ENCODE measurements around the gene ZNF891.

The ZNF891 gene

DNA sequence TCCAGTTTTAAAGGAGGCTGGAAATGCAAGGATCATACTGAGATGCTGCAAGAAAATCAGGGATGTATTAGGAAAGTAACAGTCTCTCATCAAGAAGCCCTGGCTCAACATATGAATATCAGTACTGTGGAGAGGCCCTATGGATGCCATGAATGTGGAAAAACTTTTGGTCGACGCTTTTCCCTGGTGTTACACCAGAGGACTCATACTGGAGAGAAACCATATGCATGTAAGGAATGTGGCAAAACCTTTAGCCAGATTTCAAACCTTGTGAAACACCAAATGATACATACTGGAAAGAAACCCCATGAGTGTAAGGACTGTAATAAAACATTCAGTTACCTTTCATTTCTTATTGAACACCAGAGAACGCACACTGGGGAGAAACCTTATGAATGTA is 24.5 kb downstream of the ZNF891 start:
- H3K4me3 ChIP-seq (ENCODE audit: low read depth, low read length) = no peak overlapping the region
- TF ChIP-seq, protein P1, sequence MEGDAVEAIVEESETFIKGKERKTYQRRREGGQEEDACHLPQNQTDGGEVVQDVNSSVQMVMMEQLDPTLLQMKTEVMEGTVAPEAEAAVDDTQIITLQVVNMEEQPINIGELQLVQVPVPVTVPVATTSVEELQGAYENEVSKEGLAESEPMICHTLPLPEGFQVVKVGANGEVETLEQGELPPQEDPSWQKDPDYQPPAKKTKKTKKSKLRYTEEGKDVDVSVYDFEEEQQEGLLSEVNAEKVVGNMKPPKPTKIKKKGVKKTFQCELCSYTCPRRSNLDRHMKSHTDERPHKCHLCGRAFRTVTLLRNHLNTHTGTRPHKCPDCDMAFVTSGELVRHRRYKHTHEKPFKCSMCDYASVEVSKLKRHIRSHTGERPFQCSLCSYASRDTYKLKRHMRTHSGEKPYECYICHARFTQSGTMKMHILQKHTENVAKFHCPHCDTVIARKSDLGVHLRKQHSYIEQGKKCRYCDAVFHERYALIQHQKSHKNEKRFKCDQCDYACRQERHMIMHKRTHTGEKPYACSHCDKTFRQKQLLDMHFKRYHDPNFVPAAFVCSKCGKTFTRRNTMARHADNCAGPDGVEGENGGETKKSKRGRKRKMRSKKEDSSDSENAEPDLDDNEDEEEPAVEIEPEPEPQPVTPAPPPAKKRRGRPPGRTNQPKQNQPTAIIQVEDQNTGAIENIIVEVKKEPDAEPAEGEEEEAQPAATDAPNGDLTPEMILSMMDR (IDR thresholded peaks at IDR 0.05; ENCODE audit: low read depth, low read length) = no peak

GRCh38 chr12:133083345-133083744 is 46.7 kb downstream of the ZNF891 start:
- H3K4me3 ChIP-seq (ENCODE audit: low read depth, low read length) = no peak overlapping the region
- TF ChIP-seq, protein P1 (IDR thresholded peaks at IDR 0.05; ENCODE audit: low read depth, low read length) = no peak

DNA sequence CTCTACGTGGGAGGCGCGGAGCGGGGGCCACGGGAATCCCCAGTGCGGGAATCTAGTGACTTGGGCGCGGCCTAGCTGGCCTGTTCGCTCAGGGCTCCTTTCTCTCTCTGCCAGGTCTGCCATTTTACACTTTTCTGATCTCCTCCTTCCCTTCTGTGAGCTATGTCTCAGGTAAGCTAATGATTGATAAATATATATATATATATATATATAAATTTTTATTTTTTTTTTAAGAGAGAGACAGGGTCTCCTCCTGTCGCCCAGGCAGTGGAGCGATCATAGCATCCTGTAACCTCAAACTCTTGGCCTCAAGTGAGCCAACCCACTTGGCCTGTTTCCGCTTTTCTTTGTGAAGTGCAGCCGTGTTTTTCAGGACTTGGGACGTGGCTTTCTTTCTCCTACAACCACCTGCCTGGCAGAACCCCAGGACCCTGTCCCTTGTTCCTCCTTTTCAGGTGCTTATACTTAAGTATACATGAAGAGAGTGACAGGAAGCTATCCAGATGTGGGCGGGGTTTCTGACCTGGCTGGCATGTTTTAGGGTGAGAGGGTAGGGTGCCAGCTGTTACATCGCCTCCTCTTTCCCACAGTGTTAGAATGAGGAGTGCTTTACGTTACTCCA is 48.8 kb downstream of the ZNF891 start:
- peak overlapping the region; percentile 76 for H3K4me3 ChIP-seq (ENCODE audit: low read depth, low read length)
- TF ChIP-seq, protein P1 (IDR thresholded peaks at IDR 0.05; ENCODE audit: low read depth, low read length) = no peak

DNA sequence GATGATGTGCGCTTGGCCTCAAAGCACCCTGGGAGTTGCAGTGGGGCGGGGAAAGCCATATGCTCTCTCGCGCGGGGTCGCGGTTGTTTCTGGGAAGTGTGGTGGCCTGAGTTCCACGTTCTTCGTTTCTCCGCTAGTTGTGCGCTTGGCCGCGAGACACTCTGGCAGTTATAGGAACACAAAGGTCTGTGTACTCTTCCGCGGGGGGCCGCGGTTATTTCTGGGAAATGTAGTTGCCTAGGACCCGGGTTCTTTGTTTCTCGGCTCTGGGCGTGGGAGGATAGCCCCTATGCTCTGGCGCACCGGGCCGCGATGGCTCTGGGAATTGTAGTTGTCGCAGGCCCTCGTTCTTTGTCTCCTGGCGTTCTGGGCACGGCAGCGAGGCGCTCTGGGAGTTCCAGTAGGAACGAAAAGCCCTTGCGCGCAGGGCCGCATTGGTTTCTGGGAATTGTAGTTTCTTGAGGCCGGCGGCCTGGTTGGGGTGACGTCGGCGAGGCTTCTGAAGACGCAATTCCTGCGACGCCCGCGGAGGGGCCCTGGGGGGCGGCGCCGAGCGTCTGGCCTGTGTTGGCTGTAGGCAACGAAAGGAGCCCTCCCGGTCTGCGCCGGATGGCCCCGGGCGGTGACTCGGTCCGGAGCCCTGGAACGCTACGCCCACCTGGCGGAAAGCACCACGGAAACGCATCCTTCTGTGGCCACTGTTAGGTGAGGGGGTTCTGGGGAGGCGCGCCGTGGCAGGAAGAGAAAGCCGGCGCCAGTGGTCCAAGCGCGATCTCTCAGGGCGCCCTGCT is 49.5 kb downstream of the ZNF891 start, which contains the start of gene ZNF140:
ZNF140 (plus strand) TSS at position 556 of the 791 bp plus-strand sequence. CDS start 398 bp downstream, outside the sequence.
- peak within 1 kb of the TSS; percentile 76 for H3K4me3 ChIP-seq (ENCODE audit: low read depth, low read length)
- TF ChIP-seq, protein P1 (IDR thresholded peaks at IDR 0.05; ENCODE audit: low read depth, low read length) = no peak

DNA sequence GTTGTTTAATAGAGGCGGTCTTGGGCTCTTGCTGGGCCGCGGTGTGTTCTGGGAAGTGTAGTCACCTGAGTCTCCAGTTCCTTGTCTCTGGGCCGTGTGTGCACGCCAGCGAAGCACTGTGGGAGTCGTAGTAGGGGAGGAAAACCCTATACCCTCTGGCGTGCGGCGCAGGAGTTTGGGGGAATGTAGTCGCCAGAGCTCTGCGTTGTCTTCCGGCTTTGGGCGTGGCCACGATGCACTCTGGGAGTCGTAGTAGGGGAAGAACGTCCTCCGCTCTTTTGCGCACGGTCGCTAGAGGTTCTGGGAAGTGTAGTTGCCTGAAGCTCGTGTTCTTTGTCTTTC is 50.1 kb downstream of the ZNF891 start:
- TF ChIP-seq, protein P1 (IDR thresholded peaks at IDR 0.05; ENCODE audit: low read depth, low read length) = no peak
- peak overlapping the region; percentile 76 for H3K4me3 ChIP-seq (ENCODE audit: low read depth, low read length)

DNA sequence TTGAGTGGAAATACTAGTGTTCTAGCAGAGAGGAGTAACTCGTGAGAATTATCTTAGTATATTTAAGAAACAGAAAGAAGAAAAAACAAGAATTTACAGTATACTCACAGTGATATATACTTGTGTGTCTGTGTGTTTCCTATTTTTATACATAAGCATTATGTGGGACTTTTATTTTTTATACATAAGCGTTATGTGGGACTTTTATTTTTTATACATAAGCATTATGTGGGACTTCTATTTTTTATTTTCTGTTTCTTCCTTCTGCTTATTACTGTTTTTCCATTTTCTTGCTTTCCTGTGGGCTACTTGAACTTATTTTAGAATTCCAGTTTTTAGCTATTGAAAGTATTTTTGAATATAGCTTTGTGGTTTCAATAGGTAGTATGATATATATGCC is 56.2 kb downstream of the ZNF891 start:
- H3K4me3 ChIP-seq (ENCODE audit: low read depth, low read length) = no peak overlapping the region
- TF ChIP-seq, protein P1 (IDR thresholded peaks at IDR 0.05; ENCODE audit: low read depth, low read length) = no peak

GRCh38 chr12:133063556-133063955 is 66.5 kb downstream of the ZNF891 start:
- TF ChIP-seq, protein P1 (IDR thresholded peaks at IDR 0.05; ENCODE audit: low read depth, low read length) = no peak
- H3K4me3 ChIP-seq (ENCODE audit: low read depth, low read length) = no peak overlapping the region

Measured in WI38 (cell line).